HepG2 (cell line): ENCODE measurements around the gene RNU7-1. TPM values are rescaled to one million over a fixed set of nuclear protein-coding genes. Genes with fewer than 3 reads are reported as not detected.

Source experiments
- HIVEP1 ChIP-seq: sonication (generic); formaldehyde crosslinking; IDR thresholded peaks from 2 replicates; pipeline ENCODE4 v1.4.0; 2020; ENCODE audit warnings: mild to moderate bottlenecking, missing genetic modification reagents
- HMGA1 ChIP-seq: sonication (generic); formaldehyde crosslinking; conservative IDR thresholded peaks from 2 replicates; pipeline ENCODE4 v1.4.0; 2020; ENCODE audit warnings: missing genetic modification reagents
- KAT8 ChIP-seq: IDR thresholded peaks from 2 replicates; pipeline ENCODE4 v1.6.1; 2016; ENCODE audit warnings: missing genetic modification reagents, missing compliant biosample characterization
- KDM2A ChIP-seq: sonication (generic); formaldehyde crosslinking; IDR thresholded peaks from 2 replicates; pipeline ENCODE4 v1.4.0; 2020; ENCODE audit warnings: low read depth, missing genetic modification reagents, borderline replicate concordance
- KLF13 ChIP-seq: sonication (generic); formaldehyde crosslinking; IDR thresholded peaks from 2 replicates; pipeline ENCODE4 v1.4.0; 2020; ENCODE audit warnings: mild to moderate bottlenecking, missing genetic modification reagents
- KLF16 ChIP-seq, 2 experiments: sonication (generic) in 1 of 2; formaldehyde crosslinking in 1 of 2; IDR thresholded peaks; 2 replicates each; pipeline versions ENCODE4 v1.6.1 to v1.8.0; 2016 to 2023; ENCODE audit warnings: missing genetic modification reagents in 2 of 2, missing compliant biosample characterization in 1 of 2
- KLF6 ChIP-seq: IDR thresholded peaks from 2 replicates; pipeline ENCODE4 v1.8.0; 2016; ENCODE audit warnings: missing biosample characterization, missing genetic modification reagents
- MXD4 ChIP-seq: IDR thresholded peaks from 2 replicates; pipeline ENCODE4 v1.6.1; 2016; ENCODE audit warnings: mild to moderate bottlenecking, missing biosample characterization, missing genetic modification reagents
- PCBP1 ChIP-seq: fragments of 200-400 bp; formaldehyde crosslinking; IDR thresholded peaks from 2 replicates; pipeline ENCODE4 v1.6.1; 2017; ENCODE audit warnings: mild to moderate bottlenecking, low read depth, low read length, borderline replicate concordance
- POLR2AphosphoS2 ChIP-seq: IDR thresholded peaks from 2 replicates; pipeline ENCODE4 v1.6.1; 2011; ENCODE audit warnings: low read depth, low read length, improper control_type of control experiment
- RFX1 ChIP-seq: fragments of 450-650 bp; IDR thresholded peaks from 2 replicates; pipeline ENCODE4 v1.6.1; 2017
- SALL1 ChIP-seq: sonication (generic); formaldehyde crosslinking; IDR thresholded peaks from 2 replicates; pipeline ENCODE4 v1.8.0; 2022; ENCODE audit warnings: mild to moderate bottlenecking, missing genetic modification reagents
- XRCC5 ChIP-seq: fragments of 200-400 bp; formaldehyde crosslinking; optimal IDR thresholded peaks from 2 replicates; pipeline ENCODE3; 2017; ENCODE audit warnings: mild to moderate bottlenecking, low read length
- ZNF143 ChIP-seq: sonication (generic); formaldehyde crosslinking; IDR thresholded peaks from 2 replicates; pipeline ENCODE4 v1.4.0; 2020; ENCODE audit warnings: missing genetic modification reagents
- ZNF251 ChIP-seq: sonication (generic); formaldehyde crosslinking; IDR thresholded peaks from 2 replicates; pipeline ENCODE4 v1.9.0; 2021; ENCODE audit warnings: mild to moderate bottlenecking, missing genetic modification reagents
- ZNF558 ChIP-seq: sonication (generic); formaldehyde crosslinking; IDR thresholded peaks from 2 replicates; pipeline ENCODE4 v1.9.0; 2022; ENCODE audit warnings: mild to moderate bottlenecking, missing genetic modification reagents, borderline replicate concordance
- ZNF607 ChIP-seq: sonication (generic); formaldehyde crosslinking; IDR thresholded peaks from 2 replicates; pipeline ENCODE4 v1.5.1; 2020; ENCODE audit warnings: missing genetic modification reagents, mild to moderate bottlenecking, borderline replicate concordance
- ZNF709 ChIP-seq: sonication (generic); formaldehyde crosslinking; IDR thresholded peaks from 2 replicates; pipeline ENCODE4 v1.5.0; 2020; ENCODE audit warnings: mild to moderate bottlenecking, missing genetic modification reagents
- ZNF775 ChIP-seq: sonication (generic); formaldehyde crosslinking; IDR thresholded peaks from 2 replicates; pipeline ENCODE4 v1.4.0; 2020; ENCODE audit warnings: missing genetic modification reagents, mild to moderate bottlenecking, moderate library complexity, borderline replicate concordance
- ZNF777 ChIP-seq: sonication (generic); formaldehyde crosslinking; IDR thresholded peaks from 2 replicates; pipeline ENCODE4 v1.4.0; 2020; ENCODE audit warnings: missing genetic modification reagents
- polyA plus RNA-seq, 8 experiments: library from polyadenylated mRNA; depleted of rRNA in 3 of 8; stranded (reverse) in 7 of 8; unstranded in 1 of 8; fragments of >200 nt; fragmentation: Illumina TruSeq in 4 of 8; extraction: Trizol in 4 of 8; gene quantifications; 2 replicates each; pipeline versions ENCODE4 v1.2.1 to v1.2.3, GENCODE V29; 2011 to 2016; ENCODE audit warnings: low read depth in 4 of 8, missing spikeins in 1 of 8, mixed read lengths in 1 of 8; ENCODE audit not compliant: insufficient read depth in 1 of 8
- total RNA-seq, 5 experiments: library from RNA; depleted of rRNA; stranded (reverse); fragments of >200 nt; fragmentation: Illumina TruSeq; extraction: Trizol; gene quantifications; 2 replicates each; pipeline ENCODE4 v1.2.3, GENCODE V29; 2016; ENCODE audit warnings: low read depth in 1 of 5
- TF ChIP-seq, protein P1 (sequence below): sonication (generic); formaldehyde crosslinking; IDR thresholded peaks from 2 replicates; pipeline ENCODE4 v1.5.1; 2020; ENCODE audit warnings: mild to moderate bottlenecking, missing genetic modification reagents, moderate library complexity
- TF ChIP-seq, protein P2 (sequence below), 2 experiments: sonication (generic) in 1 of 2; formaldehyde crosslinking in 1 of 2; IDR thresholded peaks; 2 replicates each; pipeline versions ENCODE4 v1.4.0 to v1.6.1; 2018 to 2020; ENCODE audit warnings: missing genetic modification reagents in 2 of 2, borderline replicate concordance in 1 of 2, low read depth in 1 of 2, mild to moderate bottlenecking in 1 of 2, missing biosample characterization in 1 of 2
- TF ChIP-seq, protein P3 (sequence below): sonication (generic); formaldehyde crosslinking; conservative IDR thresholded peaks from 2 replicates; pipeline ENCODE4 v1.4.0; 2020; ENCODE audit warnings: missing genetic modification reagents

The RNU7-1 gene
- total and polyA plus RNA-seq, 2 of the 13 experiments (the other 11 are each of a cell fraction or from before 2014, with no cell fraction given) = not detected

DNA sequence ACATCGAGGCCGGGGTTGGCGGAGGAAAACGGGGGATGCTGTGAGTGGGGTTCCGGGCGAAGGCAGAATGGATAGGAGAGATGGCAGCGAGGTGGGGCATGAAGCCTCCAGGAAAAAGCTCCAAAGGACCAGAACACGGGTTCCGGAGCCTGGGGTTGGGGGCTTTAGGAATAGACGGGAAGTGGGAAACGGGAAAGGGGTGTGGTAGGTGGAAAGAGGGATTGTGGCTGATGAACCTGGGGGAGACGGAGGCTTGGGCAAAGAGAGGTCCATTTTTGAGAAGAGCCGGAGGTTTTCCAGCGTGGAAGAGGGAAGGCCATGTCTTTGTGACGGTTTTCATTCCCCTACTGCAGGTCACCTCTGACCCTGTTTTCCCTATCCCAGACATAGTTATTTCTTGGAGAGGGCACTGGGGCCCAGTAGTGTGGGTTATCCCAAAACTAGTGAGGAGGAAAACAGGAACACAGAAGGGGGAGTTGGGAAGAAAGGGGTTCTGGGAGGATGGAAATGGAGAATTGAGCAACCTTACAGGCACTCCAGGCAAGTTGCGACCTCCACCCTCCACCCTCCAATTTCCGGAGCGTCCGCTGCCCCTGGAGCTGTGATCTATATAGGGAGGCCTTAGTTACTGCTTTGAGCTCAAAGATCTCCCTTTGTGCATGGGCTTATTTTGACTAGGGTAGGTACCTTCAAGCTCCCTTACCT, 14.8 kb upstream of the RNU7-1 start (continued):
- TF ChIP-seq, protein P1, sequence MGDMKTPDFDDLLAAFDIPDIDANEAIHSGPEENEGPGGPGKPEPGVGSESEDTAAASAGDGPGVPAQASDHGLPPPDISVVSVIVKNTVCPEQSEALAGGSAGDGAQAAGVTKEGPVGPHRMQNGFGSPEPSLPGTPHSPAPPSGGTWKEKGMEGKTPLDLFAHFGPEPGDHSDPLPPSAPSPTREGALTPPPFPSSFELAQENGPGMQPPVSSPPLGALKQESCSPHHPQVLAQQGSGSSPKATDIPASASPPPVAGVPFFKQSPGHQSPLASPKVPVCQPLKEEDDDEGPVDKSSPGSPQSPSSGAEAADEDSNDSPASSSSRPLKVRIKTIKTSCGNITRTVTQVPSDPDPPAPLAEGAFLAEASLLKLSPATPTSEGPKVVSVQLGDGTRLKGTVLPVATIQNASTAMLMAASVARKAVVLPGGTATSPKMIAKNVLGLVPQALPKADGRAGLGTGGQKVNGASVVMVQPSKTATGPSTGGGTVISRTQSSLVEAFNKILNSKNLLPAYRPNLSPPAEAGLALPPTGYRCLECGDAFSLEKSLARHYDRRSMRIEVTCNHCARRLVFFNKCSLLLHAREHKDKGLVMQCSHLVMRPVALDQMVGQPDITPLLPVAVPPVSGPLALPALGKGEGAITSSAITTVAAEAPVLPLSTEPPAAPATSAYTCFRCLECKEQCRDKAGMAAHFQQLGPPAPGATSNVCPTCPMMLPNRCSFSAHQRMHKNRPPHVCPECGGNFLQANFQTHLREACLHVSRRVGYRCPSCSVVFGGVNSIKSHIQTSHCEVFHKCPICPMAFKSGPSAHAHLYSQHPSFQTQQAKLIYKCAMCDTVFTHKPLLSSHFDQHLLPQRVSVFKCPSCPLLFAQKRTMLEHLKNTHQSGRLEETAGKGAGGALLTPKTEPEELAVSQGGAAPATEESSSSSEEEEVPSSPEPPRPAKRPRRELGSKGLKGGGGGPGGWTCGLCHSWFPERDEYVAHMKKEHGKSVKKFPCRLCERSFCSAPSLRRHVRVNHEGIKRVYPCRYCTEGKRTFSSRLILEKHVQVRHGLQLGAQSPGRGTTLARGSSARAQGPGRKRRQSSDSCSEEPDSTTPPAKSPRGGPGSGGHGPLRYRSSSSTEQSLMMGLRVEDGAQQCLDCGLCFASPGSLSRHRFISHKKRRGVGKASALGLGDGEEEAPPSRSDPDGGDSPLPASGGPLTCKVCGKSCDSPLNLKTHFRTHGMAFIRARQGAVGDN (CRISPR knock-in tag) = 0 out of 2 replicates have a peak, but pooled peaks have one; percentile 24
- no peak for TF ChIP-seq HIVEP1 (CRISPR knock-in tag)
- no peak for TF ChIP-seq POLR2AphosphoS2
- no peak for TF ChIP-seq RFX1
- 0 out of 2 replicates have a peak, but pooled peaks have one; percentile 21 for TF ChIP-seq KAT8 (CRISPR knock-in tag)
- no peak for TF ChIP-seq ZNF775
- TF ChIP-seq ZNF143 (CRISPR knock-in tag) = no peak
- TF ChIP-seq PCBP1 = no peak
- 0 out of 2 replicates have a peak, but pooled peaks have one; percentile 9 for TF ChIP-seq ZNF777 (CRISPR knock-in tag)
- no peak for TF ChIP-seq HMGA1 (CRISPR knock-in tag)
- TF ChIP-seq ZNF607 = no peak
- no peak for TF ChIP-seq MXD4 (CRISPR knock-in tag)
- TF ChIP-seq KLF6 (CRISPR knock-in tag) = no peak
- TF ChIP-seq, protein P2, sequence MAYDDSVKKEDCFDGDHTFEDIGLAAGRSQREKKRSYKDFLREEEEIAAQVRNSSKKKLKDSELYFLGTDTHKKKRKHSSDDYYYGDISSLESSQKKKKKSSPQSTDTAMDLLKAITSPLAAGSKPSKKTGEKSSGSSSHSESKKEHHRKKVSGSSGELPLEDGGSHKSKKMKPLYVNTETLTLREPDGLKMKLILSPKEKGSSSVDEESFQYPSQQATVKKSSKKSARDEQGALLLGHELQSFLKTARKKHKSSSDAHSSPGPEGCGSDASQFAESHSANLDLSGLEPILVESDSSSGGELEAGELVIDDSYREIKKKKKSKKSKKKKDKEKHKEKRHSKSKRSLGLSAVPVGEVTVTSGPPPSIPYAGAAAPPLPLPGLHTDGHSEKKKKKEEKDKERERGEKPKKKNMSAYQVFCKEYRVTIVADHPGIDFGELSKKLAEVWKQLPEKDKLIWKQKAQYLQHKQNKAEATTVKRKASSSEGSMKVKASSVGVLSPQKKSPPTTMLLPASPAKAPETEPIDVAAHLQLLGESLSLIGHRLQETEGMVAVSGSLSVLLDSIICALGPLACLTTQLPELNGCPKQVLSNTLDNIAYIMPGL (CRISPR knock-in tag; IDR thresholded peaks at IDR 0.05; ENCODE audit: borderline replicate concordance in 1 of 2, low read depth in 1 of 2) = peak; percentile 33 to 46; a peak in 2 of 4 replicates
- TF ChIP-seq SALL1 (CRISPR knock-in tag) = no peak
- no peak for TF ChIP-seq ZNF709
- TF ChIP-seq ZNF251 (CRISPR knock-in tag) = no peak
- 0 out of 4 replicates have a peak, but pooled peaks of 1 of the 2 experiments have one; percentile 20 for TF ChIP-seq KLF16 (CRISPR knock-in tag; IDR thresholded peaks at IDR 0.05)
- TF ChIP-seq ZNF558 (CRISPR knock-in tag) = no peak
- TF ChIP-seq KDM2A = peak; percentile 28; the same call in 1 of the 2 replicates
- TF ChIP-seq XRCC5 = no peak
- no peak for TF ChIP-seq KLF13
- TF ChIP-seq, protein P3, sequence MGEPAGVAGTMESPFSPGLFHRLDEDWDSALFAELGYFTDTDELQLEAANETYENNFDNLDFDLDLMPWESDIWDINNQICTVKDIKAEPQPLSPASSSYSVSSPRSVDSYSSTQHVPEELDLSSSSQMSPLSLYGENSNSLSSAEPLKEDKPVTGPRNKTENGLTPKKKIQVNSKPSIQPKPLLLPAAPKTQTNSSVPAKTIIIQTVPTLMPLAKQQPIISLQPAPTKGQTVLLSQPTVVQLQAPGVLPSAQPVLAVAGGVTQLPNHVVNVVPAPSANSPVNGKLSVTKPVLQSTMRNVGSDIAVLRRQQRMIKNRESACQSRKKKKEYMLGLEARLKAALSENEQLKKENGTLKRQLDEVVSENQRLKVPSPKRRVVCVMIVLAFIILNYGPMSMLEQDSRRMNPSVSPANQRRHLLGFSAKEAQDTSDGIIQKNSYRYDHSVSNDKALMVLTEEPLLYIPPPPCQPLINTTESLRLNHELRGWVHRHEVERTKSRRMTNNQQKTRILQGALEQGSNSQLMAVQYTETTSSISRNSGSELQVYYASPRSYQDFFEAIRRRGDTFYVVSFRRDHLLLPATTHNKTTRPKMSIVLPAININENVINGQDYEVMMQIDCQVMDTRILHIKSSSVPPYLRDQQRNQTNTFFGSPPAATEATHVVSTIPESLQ = no peak
